ENCODE measurements around the gene RPS6KA4. TPM values are rescaled to one million over a fixed set of nuclear protein-coding genes. Genes with fewer than 3 reads are reported as not detected.

Gene RPS6KA4
- total RNA-seq, 2 donors from 2014 or later: 23.2 to 23.8 TPM

DNA sequence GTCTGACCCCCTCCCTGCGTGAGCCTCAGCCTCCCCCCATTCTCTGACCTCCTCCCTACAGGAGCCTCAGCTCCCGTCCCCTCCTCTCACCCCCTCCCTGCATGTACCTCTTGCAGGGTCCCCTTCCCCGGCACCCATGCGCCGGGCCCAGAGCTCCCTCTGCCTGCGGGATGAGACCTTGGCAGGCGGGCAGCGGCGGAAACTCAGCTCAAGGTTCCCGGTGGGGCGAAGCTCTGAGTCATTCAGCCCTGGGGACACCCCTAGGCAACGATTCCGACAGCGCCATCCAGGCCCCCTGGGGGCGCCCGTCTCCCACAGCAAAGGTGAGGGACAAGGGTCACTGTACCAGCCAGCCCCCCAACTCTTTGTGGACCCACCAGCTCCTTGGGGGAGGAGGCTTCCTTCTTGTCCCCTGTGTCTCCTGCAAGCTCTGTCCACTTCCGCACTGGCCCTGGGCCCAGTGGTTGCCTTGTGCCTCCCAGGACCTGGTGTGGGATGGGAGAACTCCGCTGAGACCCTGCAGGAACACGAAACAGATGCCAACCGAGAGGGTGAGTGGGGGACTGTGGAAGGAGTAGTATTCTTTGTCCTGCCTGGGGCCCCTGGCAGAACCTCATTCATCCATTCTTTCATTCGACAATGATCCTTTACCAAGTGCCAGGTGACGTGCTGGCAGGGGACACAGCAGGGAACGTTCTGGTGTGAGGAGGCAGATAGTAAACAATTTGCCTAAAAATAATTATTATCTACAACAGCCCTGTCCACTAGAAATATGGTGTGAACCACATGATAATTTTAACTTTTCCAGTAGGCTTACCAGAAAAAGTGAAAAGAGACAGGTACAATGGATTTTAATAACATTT lies 3.7 kb upstream of the RPS6KA4 start:
- ATAC-seq: peak in 1 of 2 donors; percentile 31
- H3K27ac Mint-ChIP-seq: no peak overlapping the region

DNA sequence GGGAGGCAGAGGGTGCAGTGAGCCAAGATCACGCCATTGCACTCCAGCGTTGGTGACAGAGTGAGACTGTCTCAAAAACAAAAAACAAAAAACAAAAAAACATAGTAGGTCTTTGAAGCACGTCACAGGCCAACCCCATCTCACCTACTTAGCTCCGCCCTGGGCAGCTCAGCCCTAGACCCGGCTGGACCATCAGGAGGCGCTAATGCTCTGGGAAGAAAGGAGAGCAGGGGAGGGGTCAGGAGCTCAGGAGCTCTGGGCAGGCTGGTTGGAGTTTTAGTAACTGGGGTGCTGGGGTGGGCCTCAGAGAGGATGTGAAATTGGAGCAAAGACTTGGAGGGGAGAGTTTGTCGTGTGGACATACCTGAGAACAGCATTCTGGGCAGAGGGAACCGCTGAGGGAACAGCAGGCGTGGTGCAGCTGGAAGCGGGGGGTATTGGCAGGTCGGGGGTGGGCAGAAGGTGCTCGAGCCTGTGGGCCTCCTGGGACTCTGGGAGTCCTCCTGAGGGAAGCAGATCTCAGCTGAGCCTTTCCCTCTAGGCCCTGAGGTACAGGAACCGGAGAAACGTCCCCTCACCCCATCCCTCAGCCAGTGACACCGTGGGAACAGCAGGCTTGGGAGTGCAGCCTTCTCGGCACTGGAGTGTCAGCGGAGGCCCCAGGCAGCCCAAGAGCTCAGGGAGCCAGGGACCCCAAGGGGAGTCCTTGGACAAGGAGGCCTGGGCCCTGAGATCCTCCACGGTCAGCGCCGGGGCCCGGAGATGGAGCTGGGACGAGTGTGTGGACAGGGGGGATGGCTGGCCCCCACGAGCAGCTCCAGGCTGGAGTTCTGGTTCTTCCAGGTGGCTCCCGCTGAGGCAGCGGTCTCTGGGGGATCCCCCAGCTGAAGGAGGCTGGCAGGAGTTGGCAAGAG lies 2.2 kb upstream of the RPS6KA4 start:
- H3K27ac Mint-ChIP-seq: peak overlapping the region in 1 of 2 donors; percentile 31
- H3K9me3 Mint-ChIP-seq: no peaks in the 10 kb centered on the region
- DNase-seq (ENCODE audit: low spot score in 2 of 2): peak in 1 of 2 donors; percentile 75
- ATAC-seq: peak in 1 of 2 donors; percentile 29
- H3K36me3 Mint-ChIP-seq: peaks cover 10 to 19% of the 10 kb centered on the region in 2 donors

More for the DNA sequence above, 3.7 kb upstream of the RPS6KA4 start:
- peaks cover 9% of the 10 kb centered on the region in 2 donors for H3K36me3 Mint-ChIP-seq
- no peaks in the 10 kb centered on the region for H3K9me3 Mint-ChIP-seq
- DNase-seq (ENCODE audit: low spot score in 2 of 2): no peak

DNA sequence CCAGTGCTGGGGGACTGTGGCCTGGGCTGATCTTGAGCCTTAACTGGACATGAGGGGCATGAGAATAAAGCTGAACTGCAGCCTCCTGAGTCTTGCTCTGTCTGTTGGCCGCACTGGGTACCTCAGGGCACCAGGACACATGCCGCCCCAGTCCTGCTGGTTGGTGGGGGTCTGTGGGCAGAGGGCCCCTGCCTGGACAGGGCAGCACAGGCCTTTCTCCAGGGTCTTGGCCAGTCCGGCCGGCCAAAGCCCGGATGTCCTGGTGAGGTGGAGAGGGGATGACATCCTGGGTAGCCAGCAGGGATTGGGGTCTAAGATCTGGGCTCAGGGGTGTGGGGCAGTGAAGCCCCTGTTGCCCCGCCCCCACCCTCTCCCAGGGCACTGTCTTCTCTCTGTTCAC lies 1.5 kb upstream of the RPS6KA4 start:
- ATAC-seq (no peak), DNase-seq (ENCODE audit: low spot score in 2 of 2) (no peak)
- peak overlapping the region; percentile 54 to 85 for H3K27ac Mint-ChIP-seq
- H3K36me3 Mint-ChIP-seq: peaks cover 10 to 19% of the 10 kb centered on the region in 2 donors
- no peaks in the 10 kb centered on the region for H3K9me3 Mint-ChIP-seq

DNA sequence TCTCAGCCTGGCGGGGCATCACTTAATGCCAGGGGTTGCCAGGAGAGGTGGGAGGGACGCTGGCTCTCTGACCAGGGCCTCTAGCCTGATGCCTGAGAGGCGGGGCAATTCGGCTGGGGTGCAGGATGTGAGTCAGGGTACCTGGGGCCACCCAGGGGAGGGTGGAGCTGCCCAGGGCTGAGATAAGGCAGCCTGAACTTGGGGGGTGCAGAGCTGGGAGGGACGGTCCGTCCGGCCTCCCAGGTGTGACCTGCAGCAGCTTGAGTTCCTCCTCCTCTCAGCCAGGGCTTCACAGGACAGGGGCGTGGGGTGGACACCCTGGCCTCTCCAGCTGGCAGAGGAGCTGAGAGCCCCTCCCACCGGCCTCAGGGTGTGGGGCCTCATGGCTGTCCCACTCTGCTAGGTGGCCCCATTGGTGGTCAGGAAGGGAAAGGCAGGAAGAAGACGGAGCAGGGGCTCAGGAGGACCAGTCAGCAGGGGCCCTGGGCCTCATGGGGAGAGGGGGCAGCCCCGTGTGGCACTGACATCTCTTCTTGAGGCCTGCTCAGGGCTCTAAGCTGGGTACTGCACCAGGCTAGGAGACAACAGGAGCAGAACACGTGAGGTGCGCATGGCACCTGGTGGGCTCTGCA lies 942 bp upstream of the RPS6KA4 start:
- ATAC-seq (peak; percentile 60 to 62), DNase-seq (ENCODE audit: low spot score in 2 of 2) (peak; percentile 60 to 68)
- Mint-ChIP-seq H3K27ac (peak overlapping the region; percentile 54 to 85), H3K36me3 (peaks cover 10 to 19% of the 10 kb centered on the region in 2 donors), H3K9me3 (no peaks in the 10 kb centered on the region)

DNA sequence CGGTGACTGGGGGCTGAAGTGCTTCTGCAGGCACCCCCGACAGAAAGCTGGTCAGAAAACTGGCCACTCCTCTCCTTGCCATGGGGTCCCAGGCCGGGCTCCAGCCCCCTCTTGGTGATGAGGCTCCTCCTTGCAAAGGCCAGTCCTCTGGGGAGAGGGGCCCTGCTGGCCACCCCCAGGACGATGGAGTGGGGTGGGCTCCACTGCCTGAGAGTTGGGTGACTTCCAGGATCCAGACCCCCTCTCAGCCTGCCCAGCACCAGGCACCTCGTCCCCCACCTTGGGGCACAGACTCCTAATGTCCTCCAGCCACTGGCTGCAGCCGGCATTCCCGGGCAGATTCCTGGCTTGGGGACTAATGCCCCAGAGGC lies 441 bp upstream of the RPS6KA4 start:
- H3K36me3 Mint-ChIP-seq: peaks cover 10 to 19% of the 10 kb centered on the region in 2 donors
- ATAC-seq (no peak), DNase-seq (ENCODE audit: low spot score in 2 of 2) (no peak)
- no peaks in the 10 kb centered on the region for H3K9me3 Mint-ChIP-seq
- peak overlapping the region in 1 of 2 donors; percentile 54 for H3K27ac Mint-ChIP-seq

DNA sequence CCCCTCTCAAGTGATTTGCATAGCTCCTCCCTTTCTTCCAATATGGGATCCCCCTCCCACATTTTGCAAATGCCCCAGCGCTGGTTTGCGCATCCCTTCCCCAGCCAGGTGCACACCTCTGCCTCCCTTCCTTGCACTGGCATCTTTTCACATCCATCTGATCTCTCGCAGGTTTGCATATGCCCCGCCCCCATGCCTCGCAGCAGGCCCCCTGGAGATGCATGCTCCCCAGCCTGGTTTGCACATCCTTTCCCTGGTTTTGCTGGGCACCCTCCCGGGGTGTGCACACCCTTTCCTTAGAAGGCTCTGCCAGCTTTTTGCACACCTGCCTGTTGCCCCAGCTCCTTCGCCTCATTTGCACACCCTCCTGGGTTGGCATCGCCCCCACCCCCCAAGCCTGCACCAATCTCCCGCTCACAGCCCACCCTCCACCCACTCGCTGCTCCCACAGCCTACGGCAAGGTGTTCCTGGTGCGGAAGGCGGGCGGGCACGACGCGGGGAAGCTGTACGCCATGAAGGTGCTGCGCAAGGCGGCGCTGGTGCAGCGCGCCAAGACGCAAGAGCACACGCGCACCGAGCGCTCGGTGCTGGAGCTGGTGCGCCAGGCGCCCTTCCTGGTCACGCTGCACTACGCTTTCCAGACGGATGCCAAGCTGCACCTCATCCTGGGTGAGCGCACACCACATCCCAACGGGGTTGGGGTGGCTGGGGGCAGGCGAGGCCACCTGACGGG lies 917 bp downstream of the RPS6KA4 start:
- Mint-ChIP-seq H3K27ac (peak overlapping the region; percentile 42 to 69), H3K9me3 (no peaks in the 10 kb centered on the region), H3K36me3 (peaks cover 10 to 19% of the 10 kb centered on the region in 2 donors)
- DNase-seq (ENCODE audit: low spot score in 2 of 2): peak in 1 of 2 donors; percentile 35
- peak in 1 of 2 donors; percentile 43 for ATAC-seq

DNA sequence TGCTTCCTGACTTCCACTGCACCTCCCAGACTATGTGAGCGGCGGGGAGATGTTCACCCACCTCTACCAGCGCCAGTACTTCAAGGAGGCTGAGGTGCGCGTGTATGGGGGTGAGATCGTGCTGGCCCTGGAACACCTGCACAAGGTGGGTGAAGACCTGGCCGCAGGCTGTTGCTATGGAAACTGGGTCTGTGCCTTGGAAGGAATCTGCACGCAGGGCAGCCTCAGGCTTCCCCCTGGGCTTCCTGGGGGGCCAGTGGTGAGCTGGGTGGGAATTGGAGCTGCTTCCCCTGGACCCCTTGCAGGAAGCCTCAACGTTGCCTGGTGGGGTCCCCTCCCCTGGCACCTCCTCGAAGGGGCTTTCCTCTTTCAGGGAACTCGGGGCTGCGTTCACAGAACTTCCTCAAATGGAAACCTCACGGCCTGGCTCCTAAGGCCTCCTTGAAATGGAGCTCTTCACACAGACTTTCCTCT lies 1.5 kb downstream of the RPS6KA4 start:
- ATAC-seq: peak in 1 of 2 donors; percentile 1
- no peaks in the 10 kb centered on the region for H3K9me3 Mint-ChIP-seq
- H3K36me3 Mint-ChIP-seq: peaks cover 10 to 19% of the 10 kb centered on the region in 2 donors
- H3K27ac Mint-ChIP-seq: peak overlapping the region in 1 of 2 donors; percentile 42
- DNase-seq (ENCODE audit: low spot score in 2 of 2): no peak

DNA sequence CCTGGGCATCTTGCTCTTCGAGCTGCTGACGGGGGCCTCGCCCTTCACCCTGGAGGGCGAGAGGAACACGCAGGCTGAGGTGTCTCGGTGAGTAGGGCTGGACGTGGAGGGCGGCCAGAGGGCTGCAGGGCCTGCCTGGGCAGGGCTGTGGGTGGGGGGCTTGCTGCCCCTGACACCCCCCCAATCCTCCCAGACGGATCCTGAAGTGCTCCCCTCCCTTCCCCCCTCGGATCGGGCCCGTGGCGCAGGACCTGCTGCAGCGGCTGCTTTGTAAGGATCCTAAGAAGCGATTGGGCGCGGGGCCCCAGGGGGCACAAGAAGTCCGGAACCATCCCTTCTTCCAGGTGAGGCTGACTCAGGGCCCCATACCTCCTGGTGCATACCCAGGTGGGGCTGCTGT lies 2.7 kb downstream of the RPS6KA4 start:
- ATAC-seq (no peak), DNase-seq (ENCODE audit: low spot score in 2 of 2) (no peak)
- Mint-ChIP-seq H3K36me3 (peaks cover 10 to 19% of the 10 kb centered on the region in 2 donors), H3K9me3 (no peaks in the 10 kb centered on the region), H3K27ac (no peak overlapping the region)

DNA sequence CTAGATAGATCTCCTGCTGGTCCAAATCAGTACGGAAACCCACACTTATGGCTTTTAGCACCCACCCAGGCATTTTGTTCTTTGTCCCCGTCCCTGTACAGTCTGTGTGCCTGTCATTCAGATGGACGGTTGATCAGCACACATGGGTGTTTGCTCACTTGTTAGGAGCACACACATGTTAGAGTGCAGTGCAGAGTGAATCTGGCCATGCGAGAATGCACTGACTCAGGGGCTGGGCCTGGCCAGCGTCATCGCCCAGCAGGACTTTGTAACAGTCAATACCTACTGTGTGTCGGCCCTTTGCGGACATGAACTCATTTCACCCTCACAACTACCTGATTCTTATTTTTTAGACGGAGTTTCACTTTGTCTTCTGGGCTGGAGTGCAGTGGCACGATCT lies 3.4 kb downstream of the RPS6KA4 start:
- Mint-ChIP-seq H3K9me3 (no peaks in the 10 kb centered on the region), H3K36me3 (peaks cover 10 to 19% of the 10 kb centered on the region in 2 donors), H3K27ac (no peak overlapping the region)
- no peak for DNase-seq (ENCODE audit: low spot score in 2 of 2)
- no peak for ATAC-seq

DNA sequence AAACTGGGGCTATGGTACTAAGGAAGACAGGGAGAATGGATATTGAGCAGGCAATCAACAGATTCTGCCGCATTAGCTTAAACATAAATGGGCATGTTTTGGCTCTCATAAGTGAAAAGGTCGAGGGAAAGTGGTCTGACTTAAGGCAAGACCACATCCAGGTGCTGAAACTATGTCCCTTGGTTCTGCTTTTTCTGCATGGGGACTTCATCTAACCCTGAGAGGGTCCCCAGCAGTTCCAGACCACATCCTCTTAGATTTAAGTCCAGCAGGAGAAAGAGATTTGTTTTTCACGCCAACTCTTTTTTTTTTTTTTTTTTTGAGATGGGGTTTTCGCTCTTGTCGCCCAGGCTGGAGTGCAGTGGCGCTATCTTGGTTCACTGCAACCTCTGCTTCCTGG lies 5.5 kb downstream of the RPS6KA4 start:
- peaks cover 9 to 19% of the 10 kb centered on the region in 2 donors for H3K36me3 Mint-ChIP-seq
- no peak overlapping the region for H3K27ac Mint-ChIP-seq
- DNase-seq (ENCODE audit: low spot score in 2 of 2) (no peak), ATAC-seq (no peak)
- H3K9me3 Mint-ChIP-seq: no peaks in the 10 kb centered on the region

DNA sequence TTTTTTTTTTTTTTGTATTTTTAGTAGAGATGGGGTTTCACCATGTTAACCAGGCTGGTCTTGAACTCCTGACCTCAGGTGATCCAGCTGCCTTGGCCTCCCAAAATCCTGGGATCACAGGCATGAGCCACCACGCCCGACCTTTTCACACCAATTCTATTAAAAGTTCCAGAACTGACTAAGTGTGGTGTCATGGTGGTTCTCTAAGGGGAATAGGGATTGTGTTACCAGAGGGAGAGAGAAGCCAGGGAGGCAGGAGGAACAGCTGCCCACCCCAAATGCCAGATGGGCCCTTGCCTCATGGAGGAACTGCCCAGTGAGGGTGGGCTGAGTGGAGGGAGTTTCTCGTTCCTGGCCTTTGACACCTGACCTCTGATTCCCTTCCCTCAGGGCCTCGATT lies 5.9 kb downstream of the RPS6KA4 start:
- DNase-seq (ENCODE audit: low spot score in 2 of 2): no peak
- H3K27ac Mint-ChIP-seq: no peak overlapping the region
- peaks cover 8 to 14% of the 10 kb centered on the region in 2 donors for H3K36me3 Mint-ChIP-seq
- no peak for ATAC-seq
- H3K9me3 Mint-ChIP-seq: no peaks in the 10 kb centered on the region

DNA sequence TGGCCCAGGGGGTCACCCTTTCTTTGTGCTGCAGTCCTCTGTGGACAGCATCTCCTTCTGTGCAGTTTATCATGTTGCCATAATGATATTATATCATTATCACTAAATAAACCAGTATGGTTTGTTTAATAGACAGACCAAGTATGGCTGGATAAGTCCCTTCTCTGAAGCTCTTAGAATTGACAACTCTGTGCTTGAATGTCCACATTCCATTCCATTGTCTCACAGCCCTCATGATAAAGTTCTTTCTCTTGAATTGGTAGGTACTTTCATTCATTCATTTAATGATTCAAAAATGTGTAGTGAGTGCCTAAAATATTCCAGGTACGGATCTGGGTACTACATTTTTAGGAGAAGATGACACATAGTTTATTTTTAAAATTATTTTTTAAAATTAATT lies 7.8 kb downstream of the RPS6KA4 start:
- H3K27ac Mint-ChIP-seq: peak overlapping the region in 1 of 2 donors; percentile 45
- ATAC-seq (no peak), DNase-seq (ENCODE audit: low spot score in 2 of 2) (no peak)
- no peaks in the 10 kb centered on the region for H3K9me3 Mint-ChIP-seq
- peaks cover 0 to 6% of the 10 kb centered on the region in 2 donors for H3K36me3 Mint-ChIP-seq

DNA sequence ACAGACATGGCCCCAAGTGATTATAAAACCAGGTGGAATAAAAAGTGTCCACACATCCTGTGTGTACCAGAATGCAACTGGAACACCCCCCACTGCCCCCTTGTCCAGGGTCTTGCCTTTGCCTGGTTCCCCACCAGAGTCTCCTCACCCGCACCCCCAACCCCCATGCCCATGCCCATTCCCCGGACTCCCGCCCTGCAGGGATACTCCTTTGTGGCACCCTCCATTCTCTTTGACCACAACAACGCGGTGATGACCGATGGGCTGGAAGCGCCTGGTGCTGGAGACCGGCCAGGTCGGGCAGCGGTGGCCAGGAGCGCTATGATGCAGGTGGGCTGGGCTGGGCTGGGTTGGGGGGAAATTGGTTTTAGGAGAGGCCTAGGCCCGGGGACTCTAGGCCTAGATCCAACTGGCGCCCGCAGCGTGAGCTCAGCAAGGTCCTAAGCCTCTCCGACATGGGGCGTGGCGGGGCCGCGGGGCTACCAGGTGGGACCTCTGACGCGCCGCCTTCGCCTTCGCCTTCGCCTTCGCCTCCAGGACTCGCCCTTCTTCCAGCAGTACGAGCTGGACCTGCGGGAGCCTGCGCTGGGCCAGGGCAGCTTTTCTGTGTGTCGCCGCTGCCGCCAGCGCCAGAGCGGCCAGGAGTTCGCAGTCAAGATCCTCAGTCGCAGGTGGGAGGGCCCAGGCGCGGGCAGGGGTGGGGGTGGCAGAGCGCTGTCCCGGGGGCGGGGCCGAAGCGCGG lies 9.1 kb downstream of the RPS6KA4 start:
- peaks cover 0 to 6% of the 10 kb centered on the region in 2 donors for H3K36me3 Mint-ChIP-seq
- DNase-seq (ENCODE audit: low spot score in 2 of 2) (no peak), ATAC-seq (no peak)
- no peaks in the 10 kb centered on the region for H3K9me3 Mint-ChIP-seq
- H3K27ac Mint-ChIP-seq: no peak overlapping the region

DNA sequence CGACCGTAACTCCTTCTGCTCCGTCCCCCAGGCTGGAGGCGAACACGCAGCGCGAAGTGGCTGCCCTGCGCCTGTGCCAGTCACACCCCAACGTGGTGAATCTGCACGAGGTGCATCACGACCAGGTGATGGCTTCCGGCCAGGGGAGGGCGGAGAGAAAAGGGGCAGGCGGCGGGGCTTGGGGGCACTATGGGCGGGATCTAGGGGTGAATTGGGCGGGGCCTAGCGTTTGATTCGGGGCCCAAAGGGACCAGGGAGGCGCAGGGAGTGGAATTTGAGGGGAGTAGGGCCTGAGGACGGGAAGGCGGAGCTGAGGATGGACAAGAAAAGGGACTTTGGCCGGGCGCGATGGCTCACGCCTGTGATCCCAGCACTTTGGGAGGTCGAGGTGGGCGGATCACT lies 9.7 kb downstream of the RPS6KA4 start:
- Mint-ChIP-seq H3K36me3 (peaks cover 0 to 6% of the 10 kb centered on the region in 2 donors), H3K27ac (no peak overlapping the region), H3K9me3 (no peaks in the 10 kb centered on the region)
- DNase-seq (ENCODE audit: low spot score in 2 of 2): no peak
- no peak for ATAC-seq

All from activated naive CD4-positive, alpha-beta T cell treated with anti-CD3 and anti-CD28 coated beads, Interleukin-2, amount 50 U/mL, for 72 hours (primary cell).